Femur (tissue), 1 donor: ENCODE data around the gene PCNT.
A peak's percentile ranks its signal among the peaks of the same experiment; 100 is the strongest.
"Not testable (repeated sequence)": the region's sequence is repeated elsewhere in the genome, so short reads cannot be mapped to it uniquely, and the experiment has no call there.

ENCODE experiments used
- DNase-seq: peaks from one replicate; pipeline ENCODE4 v3.0.0-alpha.2; 2017

The PCNT gene

DNA sequence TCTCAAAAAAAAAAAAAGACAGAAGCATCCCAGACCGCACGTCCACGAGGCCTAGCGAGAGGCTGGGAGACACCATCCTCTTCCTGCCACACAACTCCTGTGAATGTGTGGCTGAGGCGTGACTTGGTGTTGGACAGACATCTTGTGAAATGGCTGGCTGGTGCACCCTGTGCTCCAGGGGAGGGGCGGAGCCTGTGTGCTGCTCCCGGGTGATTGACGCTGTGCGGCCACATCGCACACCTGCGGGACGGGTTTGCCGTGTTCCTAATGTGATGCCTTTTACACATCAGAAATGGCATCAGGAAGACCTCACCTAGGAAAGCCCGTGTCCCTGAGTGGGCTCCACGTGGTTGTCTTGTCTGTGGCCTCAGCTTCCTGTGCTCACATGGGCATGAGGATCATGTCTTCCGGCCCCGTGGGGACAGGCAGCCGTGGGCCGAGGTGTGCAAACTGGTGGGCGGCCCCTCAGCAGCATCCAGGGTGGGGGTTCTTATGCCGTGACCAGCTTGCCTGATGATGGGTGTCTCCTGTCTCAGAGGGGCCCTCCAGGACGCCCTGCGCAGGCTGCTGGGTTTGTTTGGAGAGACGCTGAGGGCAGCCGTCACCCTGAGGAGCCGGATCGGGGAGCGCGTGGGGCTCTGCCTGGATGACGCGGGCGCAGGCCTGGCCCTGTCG, 64.4 kb downstream of the PCNT start:
- no peak for DNase-seq

DNA sequence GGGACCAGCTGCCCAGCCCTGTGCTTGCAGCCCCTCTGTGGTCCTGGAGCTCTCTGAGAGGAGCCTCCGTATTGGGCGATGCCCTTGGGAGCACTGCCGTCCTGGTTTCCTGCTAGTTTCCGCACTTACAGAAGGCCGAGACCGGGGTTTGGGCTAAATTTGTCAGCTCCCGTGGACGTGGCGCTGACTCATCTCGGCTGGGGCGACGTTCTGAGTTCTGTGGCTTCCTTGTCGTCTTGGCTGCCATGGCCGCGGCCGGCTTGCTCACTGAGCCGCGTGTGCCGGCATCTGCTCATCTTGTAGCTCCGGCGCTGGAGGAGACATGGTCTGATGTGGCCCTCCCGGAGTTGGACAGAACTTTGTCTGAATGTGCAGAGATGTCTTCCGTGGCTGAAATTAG, 64.9 kb downstream of the PCNT start:
- no peak for DNase-seq

DNA sequence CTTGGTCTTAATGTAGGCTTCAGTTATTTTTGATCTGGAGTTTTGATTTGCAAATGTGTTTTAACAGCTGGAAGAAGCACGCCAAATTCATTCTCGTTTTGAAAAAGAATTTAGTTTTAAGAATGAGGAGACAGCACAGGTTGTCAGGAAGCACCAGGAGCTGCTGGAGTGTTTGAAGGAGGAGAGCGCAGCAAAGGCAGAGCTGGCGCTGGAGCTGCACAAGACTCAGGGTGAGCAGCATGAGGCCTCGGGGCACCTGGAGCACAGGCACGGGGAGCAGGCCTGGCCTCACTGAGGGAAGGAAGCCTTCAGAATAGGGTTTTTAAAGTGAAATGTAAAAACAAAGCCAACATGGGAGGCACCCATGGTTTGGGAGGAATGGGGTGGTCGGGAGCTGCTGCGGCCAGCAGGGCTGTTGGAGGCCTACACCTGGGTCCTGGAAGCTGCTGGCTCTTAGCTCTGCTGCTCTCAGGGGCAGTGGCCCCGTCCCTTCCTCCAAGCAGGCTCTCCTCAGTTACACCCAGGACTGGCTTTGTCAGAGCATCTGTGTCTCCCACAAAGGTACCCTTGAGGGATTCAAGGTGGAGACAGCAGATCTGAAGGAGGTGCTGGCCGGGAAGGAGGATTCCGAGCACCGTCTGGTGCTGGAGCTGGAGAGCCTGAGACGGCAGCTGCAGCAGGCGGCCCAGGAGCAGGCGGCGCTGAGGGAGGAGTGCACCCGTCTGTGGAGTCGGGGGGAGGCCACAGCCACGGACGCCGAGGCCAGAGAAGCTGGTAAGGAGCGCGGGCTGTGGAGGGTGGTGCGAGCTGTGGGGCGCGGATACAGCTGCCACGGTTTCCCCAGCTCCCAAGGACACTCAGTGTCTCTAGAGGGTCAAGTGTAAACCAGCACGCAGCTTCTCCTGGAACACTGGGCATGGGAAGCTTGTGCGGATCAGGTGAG, 66.9 kb downstream of the PCNT start:
- no peak for DNase-seq

DNA sequence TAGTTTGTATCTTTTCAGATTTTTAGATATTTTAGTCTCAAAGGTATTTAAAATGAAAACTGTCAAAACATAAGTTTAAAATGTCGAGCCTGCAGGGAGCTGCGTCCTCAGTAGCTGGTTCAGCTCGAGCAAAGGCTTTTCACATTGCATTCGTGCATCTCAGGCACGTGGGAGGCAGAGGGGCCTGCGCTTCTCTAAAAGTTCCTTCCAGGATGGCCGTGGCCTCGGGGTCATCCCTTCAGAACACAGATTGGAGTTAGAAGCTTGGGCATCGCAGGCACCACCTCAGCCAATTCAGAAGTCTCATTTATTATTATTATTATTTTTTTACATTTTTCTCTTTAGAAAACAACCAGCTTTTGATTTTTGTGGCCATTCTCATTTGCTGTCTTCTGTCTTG, 67.8 kb downstream of the PCNT start:
- no peak for DNase-seq

DNA sequence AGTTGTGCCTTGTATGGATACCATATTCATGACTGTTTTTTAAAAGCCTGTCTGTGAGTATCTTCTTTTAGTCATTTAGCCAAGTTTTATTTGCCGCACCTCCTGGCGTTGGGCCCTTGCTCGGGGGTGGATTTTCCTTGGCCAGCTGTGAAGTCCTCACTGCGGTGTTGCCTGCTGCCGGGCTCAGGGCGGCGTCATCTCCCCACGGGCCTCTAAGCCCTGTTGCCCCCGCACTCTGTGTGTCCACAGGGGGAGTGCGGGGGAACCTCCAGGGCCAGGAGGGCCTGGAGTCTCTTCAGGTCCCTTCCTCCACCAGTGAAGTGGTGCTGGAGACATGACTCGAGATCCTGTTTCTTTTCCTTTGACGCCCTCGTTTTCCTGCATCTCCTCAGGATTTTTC, 69.0 kb downstream of the PCNT start:
- DNase-seq = peak; percentile 73

DNA sequence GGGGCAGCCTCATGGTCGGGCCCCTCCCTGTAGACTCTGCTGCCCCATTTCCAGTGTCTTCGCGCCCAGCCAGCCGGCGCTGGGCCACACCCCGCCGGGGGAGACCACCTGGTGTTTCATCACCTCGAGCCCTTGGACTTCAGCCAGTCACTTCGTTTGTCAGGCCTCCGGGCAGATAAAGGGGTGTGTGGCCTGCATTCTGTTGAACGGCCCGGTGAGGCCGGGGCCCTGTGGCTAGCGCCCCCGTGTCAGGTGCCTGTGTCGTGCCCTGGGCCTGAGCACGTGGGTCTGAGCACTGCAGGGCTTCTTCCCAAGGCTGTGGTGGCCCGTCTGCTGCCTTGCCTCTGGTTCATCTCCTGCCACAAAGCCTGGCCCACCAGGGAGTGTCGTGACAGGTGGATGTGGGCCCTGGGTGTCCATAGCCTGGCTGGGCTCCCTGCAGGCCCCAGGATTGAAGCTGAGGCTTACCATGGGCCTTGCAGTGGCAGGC, 69.5 kb downstream of the PCNT start:
- DNase-seq = no peak

DNA sequence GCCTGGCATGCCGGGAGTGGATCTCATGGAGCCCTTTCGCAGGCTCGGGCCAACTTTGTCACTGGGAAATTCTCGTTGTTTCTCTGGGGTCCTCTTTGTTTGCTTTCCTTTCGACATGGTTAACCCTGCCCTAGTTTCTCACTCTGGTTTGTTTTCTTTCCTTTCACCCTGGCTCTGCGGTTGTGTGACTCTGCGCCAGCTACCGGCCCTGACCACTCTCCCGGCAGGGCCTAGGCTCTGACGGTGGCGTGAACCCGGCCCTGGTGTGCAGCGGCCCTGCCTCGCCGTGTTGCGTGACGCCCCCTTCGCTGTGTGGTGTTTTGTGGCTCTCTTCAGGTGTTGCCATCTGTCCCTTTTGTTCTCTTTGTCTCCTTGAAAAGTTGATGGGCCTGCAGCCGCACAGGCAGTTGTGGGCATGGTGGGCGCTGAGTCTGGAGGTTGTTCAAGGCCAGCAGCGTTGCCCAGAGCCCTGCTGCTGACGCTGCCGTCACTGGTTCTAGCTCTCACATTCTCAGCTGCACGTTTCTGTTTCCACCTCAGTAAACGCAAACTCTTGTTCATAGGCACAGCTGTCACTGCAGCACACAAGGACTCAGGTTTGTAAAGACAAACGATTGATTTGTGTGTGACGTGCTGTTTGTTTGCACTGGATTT, 70.1 kb downstream of the PCNT start:
- no peak for DNase-seq

DNA sequence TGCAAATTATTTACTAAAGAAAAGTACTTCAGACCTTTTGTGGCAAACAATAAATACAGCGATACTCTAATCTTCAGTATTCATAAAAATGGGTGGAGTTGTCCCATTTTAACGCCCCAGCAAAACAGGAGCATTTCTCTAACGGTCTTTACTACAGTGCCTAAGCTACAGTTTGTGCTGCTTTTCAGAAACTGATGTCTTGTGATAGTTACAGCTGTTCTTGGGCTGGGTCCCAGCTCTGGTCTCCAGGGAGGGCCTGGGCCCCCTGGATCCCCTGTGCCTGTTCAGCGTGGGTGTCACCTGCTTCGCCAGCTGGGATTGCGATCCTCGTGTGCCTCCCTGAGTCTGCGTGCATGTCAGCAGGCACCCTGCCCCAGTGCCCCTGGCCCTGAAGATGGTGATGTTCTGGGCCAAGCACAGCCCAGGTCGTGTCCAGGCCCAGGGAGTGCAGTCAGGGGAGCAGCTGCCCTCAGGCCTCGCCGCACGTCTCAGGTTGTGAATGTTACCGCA, 70.7 kb downstream of the PCNT start:
- DNase-seq = peak; percentile 36

DNA sequence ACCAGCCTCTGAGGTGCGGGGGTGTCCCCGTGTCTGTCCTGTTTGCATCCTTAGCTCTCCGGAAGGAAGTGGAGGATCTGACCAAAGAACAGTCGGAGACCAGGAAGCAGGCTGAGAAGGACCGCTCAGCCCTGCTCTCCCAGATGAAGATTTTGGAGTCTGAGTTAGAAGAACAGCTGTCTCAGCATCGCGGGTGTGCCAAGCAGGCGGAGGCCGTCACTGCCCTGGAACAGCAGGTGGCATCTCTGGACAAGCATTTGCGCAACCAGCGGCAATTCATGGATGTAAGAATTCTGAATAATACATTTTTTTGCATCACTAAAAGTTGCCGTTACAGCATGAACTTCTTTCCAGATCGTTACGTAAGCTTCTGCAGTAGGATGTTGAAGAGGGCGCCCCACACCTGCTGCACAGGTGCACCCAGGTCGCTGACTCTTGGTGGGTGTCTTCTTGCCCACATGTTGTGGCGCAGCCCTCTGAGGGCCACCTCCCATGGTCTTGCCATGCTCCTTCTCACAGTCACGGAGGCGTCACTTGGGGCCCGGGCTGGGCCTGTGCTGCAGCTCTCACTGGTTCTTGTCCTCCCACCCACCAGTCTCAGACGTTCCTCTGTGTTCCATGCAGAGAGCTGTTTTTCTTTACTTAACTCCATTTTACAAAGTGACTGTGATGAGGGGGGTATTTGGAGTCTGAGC, 73.4 kb downstream of the PCNT start:
- DNase-seq = no peak

DNA sequence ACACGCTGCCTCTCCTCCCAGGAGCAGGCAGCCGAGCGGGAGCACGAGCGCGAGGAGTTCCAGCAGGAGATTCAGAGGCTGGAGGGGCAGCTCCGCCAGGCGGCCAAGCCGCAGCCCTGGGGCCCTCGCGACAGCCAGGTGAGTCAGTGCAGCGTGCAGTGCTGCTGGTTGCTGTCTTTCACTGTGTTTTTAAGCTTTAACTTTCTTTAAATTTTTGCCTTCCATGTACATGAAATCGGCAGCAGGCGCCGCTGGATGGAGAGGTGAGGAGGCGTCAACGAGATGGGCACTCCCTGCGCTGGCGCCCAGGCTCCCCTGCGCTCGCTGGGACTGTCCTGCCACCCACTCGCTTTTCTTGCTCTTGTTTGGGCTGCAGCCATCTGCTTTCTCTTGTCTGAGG, 74.0 kb downstream of the PCNT start:
- DNase-seq = no peak

DNA sequence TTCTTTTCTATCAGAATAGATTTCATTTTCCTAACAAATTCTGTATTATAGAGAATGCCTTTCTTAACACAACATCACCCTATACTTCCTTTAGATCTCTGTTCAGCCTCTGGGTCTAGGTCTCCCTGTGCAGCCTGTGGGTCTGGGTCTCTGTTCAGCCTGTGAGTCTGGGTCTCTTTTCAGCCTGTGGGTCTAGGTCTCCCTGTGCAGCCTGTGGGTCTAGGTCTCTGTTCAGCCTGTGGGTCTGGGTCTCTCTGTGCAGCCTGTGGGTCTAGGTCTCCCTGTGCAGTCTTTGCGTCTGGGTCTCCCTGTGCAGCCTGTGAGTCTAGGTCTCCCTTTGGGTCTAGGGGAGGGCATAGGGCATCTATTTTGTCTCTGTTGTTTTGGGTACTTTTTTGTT, 75.2 kb downstream of the PCNT start:
- DNase-seq = no peak

DNA sequence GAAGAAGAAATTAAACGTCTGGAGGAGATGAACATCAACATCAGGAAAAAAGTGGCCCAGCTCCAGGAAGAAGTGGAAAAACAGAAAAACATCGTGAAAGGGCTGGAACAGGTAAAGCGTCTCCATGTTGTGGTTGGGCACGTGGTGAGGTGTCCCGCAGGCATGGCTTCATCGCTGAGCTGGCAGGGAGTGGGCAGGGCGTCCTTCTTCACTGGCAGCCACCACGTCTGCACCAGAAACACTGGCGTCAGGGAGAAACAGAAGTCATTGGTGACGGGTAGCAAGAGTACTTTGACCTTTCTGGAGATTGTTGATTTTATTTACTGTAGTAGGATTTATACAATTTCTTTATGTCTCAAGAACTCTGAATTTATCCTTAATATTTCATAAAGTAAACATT, 75.7 kb downstream of the PCNT start:
- no peak for DNase-seq

DNA sequence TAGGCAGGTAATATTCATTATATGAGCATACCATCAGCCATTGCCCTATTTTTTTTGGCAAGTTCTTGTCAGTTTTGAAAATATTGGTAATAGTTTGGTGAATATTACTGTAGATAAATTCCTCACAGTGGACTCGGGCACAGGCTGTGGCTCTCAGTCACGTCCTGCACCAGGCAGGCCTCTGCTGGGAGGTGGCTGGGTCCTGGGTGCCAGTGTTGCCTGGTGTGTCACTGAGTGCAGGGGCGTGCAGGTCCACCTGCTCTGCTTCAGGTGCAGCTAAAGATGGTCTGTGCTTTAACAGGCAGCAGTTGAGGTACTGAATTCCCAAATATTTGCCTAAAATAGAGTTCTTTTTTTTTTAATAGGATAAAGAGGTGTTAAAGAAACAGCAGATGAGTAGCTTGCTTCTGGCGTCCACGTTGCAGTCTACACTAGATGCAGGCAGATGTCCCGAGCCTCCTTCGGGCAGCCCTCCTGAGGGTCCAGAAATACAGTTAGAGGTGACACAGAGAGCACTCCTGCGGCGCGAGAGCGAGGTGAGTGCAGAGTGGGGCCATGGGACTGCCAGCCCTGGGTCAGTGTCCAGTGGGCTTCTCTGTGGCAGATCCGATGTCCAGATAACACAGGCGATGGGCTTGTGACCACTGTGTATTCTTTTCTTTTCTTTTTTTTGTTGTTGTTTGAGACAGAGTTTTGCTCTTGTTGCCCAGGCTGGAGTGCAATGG, 77.4 kb downstream of the PCNT start:
- no peak for DNase-seq

DNA sequence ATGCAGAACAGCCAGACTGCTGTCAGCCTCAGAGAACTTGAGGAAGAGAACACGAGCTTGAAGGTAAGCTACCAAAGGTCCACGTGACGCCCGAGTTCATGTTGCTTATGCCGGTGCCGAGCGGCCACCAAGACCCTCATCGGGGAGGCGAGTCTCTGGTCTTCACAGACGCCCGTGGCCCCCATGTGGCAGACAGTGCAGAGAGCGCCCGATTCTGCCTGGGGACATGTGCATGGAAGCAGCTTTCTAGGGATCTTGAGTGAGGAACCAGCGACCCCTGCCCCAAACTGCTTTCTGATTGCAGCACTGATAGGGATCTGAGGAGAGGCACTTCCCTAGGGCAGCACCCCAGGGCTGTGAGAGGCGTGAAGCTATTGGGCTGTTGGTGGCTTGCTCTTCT, 78.5 kb downstream of the PCNT start:
- DNase-seq = no peak

DNA sequence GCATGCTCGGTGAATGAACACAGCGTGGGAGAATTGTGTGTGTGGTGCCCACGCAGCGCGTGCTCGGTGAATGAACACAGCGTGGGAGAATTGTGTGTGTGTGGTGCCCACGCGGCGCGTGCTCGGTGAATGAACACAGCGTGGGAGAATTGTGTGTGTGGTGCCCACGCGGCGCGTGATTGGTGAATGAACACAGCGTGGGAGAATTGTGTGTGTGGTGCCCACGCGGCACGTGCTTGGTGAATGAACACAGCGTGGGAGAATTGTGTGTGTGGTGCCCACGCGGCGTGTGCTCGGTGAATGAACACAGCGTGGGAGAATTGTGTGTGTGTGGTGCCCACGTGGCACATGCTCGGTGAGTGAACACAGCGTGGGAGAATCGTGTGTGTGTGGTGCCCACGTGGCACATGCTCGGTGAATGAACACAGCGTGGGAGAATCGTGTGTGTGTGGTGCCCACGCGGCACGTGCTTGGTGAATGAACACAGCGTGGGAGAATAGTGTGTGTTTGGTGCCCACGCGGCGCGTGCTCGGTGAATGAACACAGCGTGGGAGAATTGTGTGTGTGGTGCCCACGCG, 79.4 kb downstream of the PCNT start:
- DNase-seq = not testable (repeated sequence)

DNA sequence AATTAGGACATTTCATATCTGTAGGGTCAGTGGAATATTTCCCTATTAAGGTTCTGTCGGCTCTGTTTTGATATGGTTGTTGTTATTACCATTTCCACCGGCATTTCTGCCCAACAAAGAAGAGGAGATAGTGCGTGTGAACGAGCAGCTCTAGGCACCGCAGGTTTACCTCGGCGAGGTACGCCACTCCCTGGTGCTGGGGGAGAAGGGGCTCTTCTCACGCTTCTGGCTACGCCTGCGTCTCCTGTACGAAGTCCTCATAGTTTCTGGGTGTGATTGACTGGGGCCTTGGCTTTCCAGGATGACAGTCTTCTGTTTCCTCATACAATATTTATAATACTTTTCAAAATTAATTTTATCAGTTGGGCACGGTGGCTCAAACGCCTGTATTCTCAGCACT, 80.3 kb downstream of the PCNT start:
- no peak for DNase-seq

DNA sequence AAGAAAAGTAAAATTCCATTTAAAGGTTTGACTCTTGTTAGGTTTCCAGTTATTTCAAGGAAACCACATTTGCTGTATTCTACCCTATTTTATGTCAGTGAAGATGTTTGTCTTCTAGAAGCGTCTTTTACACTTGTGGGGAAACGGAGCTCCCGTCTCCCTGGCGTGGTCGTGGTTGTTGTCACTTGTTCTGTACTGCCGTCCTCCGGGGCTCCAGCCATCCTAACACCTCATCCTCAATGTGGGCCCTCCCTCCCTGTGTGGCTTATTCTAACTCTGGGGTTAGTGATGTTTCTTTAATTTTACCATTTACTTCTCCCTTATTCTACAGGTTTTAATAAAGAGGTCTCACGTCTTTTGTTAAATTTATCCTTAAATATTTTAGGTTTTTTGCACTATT, 82.0 kb downstream of the PCNT start:
- no peak for DNase-seq

DNA sequence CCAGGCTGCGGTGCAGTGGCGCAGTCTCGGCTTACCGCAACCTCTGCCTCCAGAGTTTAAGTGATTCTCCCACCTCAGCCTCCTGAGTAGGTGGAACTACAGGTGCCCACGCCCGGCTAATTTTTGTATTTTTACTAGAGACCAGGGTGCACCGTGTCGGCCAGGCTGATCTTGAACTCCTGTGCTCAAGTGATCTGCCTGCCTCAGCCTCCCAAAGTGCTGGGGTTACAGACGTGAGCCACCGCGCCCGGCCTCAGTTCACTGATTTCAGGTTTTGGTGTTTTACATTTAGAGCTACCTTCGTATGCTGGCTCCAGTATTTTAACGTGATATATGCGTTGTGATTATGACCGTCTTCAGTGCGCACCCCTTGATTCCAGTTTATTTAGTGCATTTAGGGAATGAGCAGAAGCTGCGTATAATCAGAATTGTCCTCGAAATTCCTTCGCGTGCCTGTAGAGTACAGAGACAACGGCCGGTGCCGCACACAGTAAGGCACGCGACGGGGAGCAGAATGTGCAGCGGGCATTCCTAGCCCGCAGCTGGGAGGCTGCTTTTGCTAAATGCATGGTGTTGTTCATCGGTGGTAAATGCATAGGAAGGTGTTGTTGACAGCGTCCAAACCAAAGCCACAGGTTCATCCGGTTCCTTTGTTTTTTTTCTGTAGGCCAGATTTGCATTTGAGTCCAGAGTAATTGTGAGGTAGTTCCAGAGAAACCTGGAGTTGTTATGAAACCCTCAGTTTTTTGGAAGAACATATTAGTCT, 85.9 kb downstream of the PCNT start:
- no peak for DNase-seq

DNA sequence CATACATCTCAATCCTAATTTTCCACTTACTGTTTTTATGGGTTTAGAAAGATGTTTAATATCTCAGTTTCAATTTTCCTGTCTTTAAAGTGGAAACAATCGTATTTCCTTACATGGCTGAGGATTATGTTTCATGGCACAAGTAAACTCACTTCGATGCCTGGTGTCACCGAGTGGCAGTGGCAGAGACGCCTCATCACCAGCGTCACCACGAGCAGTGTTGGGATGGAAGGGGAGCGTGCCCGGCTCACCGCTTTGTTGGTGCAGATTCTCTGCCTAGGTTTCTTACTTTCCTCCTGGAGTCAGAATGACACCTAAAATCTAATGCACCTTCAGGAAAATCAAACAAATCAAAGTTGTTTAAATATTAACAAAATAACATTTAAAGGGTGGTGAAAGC, 86.6 kb downstream of the PCNT start:
- DNase-seq = no peak

DNA sequence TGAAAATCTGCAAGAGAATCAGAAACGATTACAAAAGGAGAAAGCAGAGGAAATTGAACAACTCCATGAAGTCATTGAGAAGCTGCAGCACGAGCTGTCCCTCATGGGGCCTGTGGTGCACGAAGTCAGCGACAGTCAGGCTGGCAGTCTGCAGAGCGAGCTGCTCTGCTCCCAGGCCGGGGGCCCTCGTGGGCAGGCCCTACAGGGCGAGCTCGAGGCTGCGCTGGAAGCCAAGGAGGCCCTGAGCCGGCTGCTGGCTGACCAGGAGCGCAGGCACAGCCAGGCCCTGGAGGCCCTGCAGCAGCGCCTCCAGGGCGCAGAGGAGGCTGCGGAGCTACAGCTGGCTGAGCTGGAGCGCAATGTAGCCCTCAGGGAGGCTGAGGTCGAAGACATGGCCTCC, 87.3 kb downstream of the PCNT start:
- DNase-seq = no peak

DNA sequence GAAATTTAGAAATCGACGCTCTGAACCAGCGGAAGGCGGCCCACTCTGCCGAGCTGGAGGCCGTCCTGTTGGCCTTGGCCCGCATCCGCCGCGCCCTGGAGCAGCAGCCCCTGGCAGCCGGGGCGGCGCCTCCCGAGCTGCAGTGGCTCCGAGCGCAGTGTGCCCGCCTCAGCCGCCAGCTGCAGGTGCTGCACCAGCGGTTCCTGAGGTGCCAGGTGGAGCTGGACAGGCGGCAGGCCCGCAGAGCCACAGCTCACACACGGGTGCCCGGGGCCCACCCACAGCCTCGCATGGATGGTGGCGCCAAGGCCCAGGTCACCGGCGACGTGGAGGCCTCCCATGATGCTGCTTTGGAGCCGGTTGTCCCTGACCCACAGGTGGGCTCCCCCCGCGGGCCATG, 87.7 kb downstream of the PCNT start:
- DNase-seq = no peak
